Testis (tissue), 3 donors: ENCODE data around the gene DOK3. TPM values are rescaled to one million over a fixed set of nuclear protein-coding genes. Genes with fewer than 3 reads are reported as not detected.

Experiments
- DNase-seq: peaks from one replicate; pipeline ENCODE4 v3.0.0-alpha.2; 2019
- H3K27ac ChIP-seq, 2 donors: fragments of 200-600 bp; sonication (generic); one replicate each; pipeline ENCODE4 v1.5.1; 2019
- H3K27me3 ChIP-seq: fragments of 200-600 bp; sonication (generic); one replicate; pipeline ENCODE4 v1.5.1; 2019
- H3K36me3 ChIP-seq: fragments of 200-600 bp; sonication (generic); one replicate; pipeline ENCODE4 v1.5.1; 2017; ENCODE audit warnings: low read depth; ENCODE audit errors: missing control alignments
- H3K4me1 ChIP-seq: fragments of 200-600 bp; sonication (generic); one replicate; pipeline ENCODE4 v1.5.1; 2019
- H3K4me3 ChIP-seq, 2 donors: fragments of 200-600 bp; sonication (generic); one replicate each; pipeline ENCODE4 v1.5.1; 2017 to 2019
- H3K9me3 ChIP-seq: fragments of 200-600 bp; sonication (generic); one replicate; pipeline ENCODE4 v1.5.1; 2017
- CTCF ChIP-seq, 3 experiments: fragments of 450-650 bp in 2 of 3; fragments of 200-600 bp in 1 of 3; sonication (generic) in 1 of 3; IDR thresholded peaks; one replicate each; pipeline ENCODE4 v1.5.1; 2016 to 2019; ENCODE audit warnings: antibody characterized with exemption in 3 of 3, mild to moderate bottlenecking in 2 of 3, moderate library complexity in 1 of 3
- POLR2A ChIP-seq: fragments of 450-650 bp; IDR thresholded peaks from one replicate; pipeline ENCODE4 v1.6.1; 2017; ENCODE audit warnings: antibody characterized with exemption, mild to moderate bottlenecking, moderate library complexity
- WGBS, 2 donors: methylation state at CpG; one replicate each; pipeline ENCODE4 v1.1.5; 2018; 5-methylcytosine and 5-hydroxymethylcytosine counted together
- intact Hi-C: fragments of 100-400 bp; cut with DNase I; formaldehyde crosslinking; loops from one replicate; pipeline ENCODE4 v1.15.1; 2023; ENCODE audit warnings: low total_unique reads
- polyA plus RNA-seq: library from polyadenylated mRNA; stranded (reverse); fragments of 350-450 nt; fragmentation: Illumina TruSeq; extraction: RNeasy Lipid Tissue Mini Kit (QIAGEN cat#74804); gene quantifications from one replicate; pipeline ENCODE4 v1.2.3, GENCODE V29; 2014; ENCODE audit warnings: low read depth, low replicate concordance; ENCODE audit not compliant: insufficient read depth
- total RNA-seq, 2 donors: library from RNA; depleted of rRNA; stranded (reverse); fragments of >200 nt; gene quantifications; one replicate each; pipeline ENCODE4 v1.2.3, GENCODE V29; 2016

The DOK3 gene
- total and polyA plus RNA-seq, 3 donors from 2014 or later: 10.4 to 18.7 (median 10.7) TPM

- Histone ChIP-seq H3K4me1 (peaks cover 9% of the 10 kb centered on the region), H3K4me3 (no peak overlapping the region), H3K36me3 (no peaks in the 10 kb centered on the region), H3K9me3 (no peaks in the 10 kb centered on the region), H3K27me3 (no peaks in the 10 kb centered on the region), H3K27ac (no peak overlapping the region)
- no peak for DNase-seq
- intact Hi-C loops: no loop called here
- no peak for TF ChIP-seq POLR2A
- TF ChIP-seq CTCF (IDR thresholded peaks at IDR 0.05): no peak
- WGBS, 2 donors: 79 to 80% methylated on average over 1 to 7 of the region's 7 CpGs
Observed at GRCh38 chr5:177515580-177515979, 6.0 kb upstream of the DOK3 start.

DNA sequence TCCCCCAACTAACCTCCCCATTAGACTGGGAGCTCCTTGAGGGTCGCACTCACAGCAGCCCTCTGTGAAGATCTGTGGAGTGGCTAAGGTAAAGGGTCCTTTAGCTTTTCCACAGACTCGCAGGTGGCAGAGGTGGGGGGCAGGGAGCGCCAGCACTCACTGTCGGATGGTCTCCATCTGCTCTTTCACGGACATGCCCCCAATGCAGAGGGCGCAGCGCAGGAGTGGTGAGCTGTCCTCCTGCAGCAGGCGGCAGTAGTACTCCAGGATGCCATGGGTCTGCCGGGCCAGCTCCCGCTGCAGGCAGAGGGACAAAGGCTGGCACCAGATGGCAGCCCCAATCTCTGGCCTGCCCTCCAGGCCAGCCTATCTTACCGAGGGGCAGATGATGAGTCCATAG is 4.9 kb upstream of the DOK3 start:
- Histone ChIP-seq H3K27me3 (no peaks in the 10 kb centered on the region), H3K27ac (no peak overlapping the region), H3K4me3 (no peak overlapping the region), H3K36me3 (no peaks in the 10 kb centered on the region), H3K9me3 (no peaks in the 10 kb centered on the region), H3K4me1 (peaks cover 11% of the 10 kb centered on the region)
- TF ChIP-seq POLR2A (no peak), CTCF (IDR thresholded peaks at IDR 0.05) (no peak)
- DNase-seq: no peak
- intact Hi-C loops: no loop called here
- 90 to 92% methylated on average over 3 to 11 of the region's 11 CpGs for WGBS, 2 donors

GRCh38 chr5:177513500-177513899 is 3.9 kb upstream of the DOK3 start:
- 95 to 98% methylated on average over 13 to 15 of the region's 15 CpGs for WGBS, 2 donors
- Histone ChIP-seq H3K27me3 (no peaks in the 10 kb centered on the region), H3K4me3 (no peak overlapping the region), H3K36me3 (no peaks in the 10 kb centered on the region), H3K27ac (no peak overlapping the region), H3K9me3 (no peaks in the 10 kb centered on the region), H3K4me1 (peaks cover 11% of the 10 kb centered on the region)
- DNase-seq: no peak
- no peak for TF ChIP-seq CTCF (IDR thresholded peaks at IDR 0.05)
- no peak for TF ChIP-seq POLR2A
- intact Hi-C loops: no loop called here

DNA sequence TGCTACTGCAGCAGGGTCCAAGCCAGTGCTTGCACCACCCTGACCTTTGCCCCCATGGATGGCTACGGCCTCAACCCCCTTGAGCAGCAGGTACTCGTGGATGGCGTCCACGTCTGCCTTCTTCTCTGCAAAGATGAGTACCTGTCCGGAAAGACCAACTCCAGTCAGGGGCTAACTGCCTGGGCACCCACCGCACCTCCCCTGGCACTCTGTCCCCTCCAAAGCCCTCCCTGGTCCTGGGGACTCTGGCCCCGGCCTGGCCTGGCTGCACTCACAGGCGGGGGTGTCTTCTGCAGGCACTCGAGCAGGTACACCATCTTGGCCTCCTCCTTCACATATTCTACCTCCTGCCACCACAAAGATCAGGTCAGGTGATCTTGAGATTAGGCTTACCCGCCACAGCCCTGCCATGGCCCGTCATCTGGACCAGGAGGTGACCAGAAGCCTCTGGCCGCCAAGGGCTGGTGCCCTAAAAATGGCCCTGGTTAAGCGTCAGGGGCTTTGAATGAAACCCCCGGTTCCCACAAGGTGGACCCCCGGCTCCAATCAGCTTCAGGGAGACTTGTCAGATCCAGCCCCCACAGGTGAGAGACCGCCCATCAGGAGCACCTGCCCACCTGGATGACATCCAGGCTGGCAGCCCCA is 3.2 kb upstream of the DOK3 start:
- Histone ChIP-seq H3K27me3 (no peaks in the 10 kb centered on the region), H3K27ac (no peak overlapping the region), H3K4me1 (peaks cover 11% of the 10 kb centered on the region), H3K4me3 (no peak overlapping the region), H3K36me3 (no peaks in the 10 kb centered on the region), H3K9me3 (no peaks in the 10 kb centered on the region)
- TF ChIP-seq CTCF (IDR thresholded peaks at IDR 0.05) (no peak), POLR2A (no peak)
- DNase-seq: no peak
- WGBS, 2 donors: 91 to 93% methylated on average over 5 to 16 of the region's 16 CpGs
- intact Hi-C loops: no loop called here
